ENCODE data around the gene ENOX1.

- TF ChIP-seq CTCF (IDR thresholded peaks at IDR 0.05) (no peak), ZFX (IDR thresholded peaks at IDR 0.05; ENCODE audit: borderline replicate concordance) (no peak)
Measured at GRCh38 chr13:43230989-43231388, 555.8 kb downstream of the ENOX1 start.
